DND-41 (cell line): ENCODE results near the gene GRM7.

Experiments used
- EZH2 ChIP-seq: IDR thresholded peaks from 3 replicates; pipeline ENCODE4 v1.6.1; 2012; ENCODE audit warnings: borderline replicate concordance, low read depth, mild to moderate bottlenecking, moderate library complexity, low read length, inconsistent platforms; ENCODE audit not compliant: severe bottlenecking
- TF ChIP-seq, protein P1 (sequence below): IDR thresholded peaks from 2 replicates; pipeline ENCODE4 v1.5.1; 2012; ENCODE audit warnings: borderline replicate concordance, low read length, moderate library complexity, mild to moderate bottlenecking; ENCODE audit not compliant: poor library complexity, severe bottlenecking; ENCODE audit errors: extremely low read depth

- TF ChIP-seq, protein P1, sequence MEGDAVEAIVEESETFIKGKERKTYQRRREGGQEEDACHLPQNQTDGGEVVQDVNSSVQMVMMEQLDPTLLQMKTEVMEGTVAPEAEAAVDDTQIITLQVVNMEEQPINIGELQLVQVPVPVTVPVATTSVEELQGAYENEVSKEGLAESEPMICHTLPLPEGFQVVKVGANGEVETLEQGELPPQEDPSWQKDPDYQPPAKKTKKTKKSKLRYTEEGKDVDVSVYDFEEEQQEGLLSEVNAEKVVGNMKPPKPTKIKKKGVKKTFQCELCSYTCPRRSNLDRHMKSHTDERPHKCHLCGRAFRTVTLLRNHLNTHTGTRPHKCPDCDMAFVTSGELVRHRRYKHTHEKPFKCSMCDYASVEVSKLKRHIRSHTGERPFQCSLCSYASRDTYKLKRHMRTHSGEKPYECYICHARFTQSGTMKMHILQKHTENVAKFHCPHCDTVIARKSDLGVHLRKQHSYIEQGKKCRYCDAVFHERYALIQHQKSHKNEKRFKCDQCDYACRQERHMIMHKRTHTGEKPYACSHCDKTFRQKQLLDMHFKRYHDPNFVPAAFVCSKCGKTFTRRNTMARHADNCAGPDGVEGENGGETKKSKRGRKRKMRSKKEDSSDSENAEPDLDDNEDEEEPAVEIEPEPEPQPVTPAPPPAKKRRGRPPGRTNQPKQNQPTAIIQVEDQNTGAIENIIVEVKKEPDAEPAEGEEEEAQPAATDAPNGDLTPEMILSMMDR = no peak
- TF ChIP-seq EZH2 = no peak
Measured at GRCh38 chr3:7788881-7789280, 928.0 kb downstream of the GRM7 start.
